GM13977 (cell line): ENCODE measurements around the gene GRK5.

Experiments
- DNase-seq: peaks from one replicate; pipeline ENCODE4 v3.0.0; 2012; ENCODE audit warnings: low spot score
- CTCF ChIP-seq: IDR thresholded peaks from 2 replicates; pipeline ENCODE4 v1.5.1; 2012; ENCODE audit warnings: mild to moderate bottlenecking, control low read depth; ENCODE audit not compliant: insufficient read depth; ENCODE audit errors: extremely low read depth, missing control alignments
- in situ Hi-C: fragments of 300-500 bp; cut with MboI; formaldehyde crosslinking; loops from one replicate; pipeline ENCODE4 v1.12.0; 2022; ENCODE audit warnings: low sequenced_read_pairs, low pct_unique_long_range_greater_than_20kb, mixed read lengths, inconsistent platforms; ENCODE audit not compliant: unreplicated experiment

GRK5 gene

GRCh38 chr10:119419931-119420330 is 212.6 kb downstream of the GRK5 start:
- TF ChIP-seq CTCF, result no peak
- no peak for DNase-seq
- in situ Hi-C loops, result loop anchor here (5.0 kb wide), 1 partner anchor 213 kb away; the partner anchor contains the start of gene GRK5

DNA sequence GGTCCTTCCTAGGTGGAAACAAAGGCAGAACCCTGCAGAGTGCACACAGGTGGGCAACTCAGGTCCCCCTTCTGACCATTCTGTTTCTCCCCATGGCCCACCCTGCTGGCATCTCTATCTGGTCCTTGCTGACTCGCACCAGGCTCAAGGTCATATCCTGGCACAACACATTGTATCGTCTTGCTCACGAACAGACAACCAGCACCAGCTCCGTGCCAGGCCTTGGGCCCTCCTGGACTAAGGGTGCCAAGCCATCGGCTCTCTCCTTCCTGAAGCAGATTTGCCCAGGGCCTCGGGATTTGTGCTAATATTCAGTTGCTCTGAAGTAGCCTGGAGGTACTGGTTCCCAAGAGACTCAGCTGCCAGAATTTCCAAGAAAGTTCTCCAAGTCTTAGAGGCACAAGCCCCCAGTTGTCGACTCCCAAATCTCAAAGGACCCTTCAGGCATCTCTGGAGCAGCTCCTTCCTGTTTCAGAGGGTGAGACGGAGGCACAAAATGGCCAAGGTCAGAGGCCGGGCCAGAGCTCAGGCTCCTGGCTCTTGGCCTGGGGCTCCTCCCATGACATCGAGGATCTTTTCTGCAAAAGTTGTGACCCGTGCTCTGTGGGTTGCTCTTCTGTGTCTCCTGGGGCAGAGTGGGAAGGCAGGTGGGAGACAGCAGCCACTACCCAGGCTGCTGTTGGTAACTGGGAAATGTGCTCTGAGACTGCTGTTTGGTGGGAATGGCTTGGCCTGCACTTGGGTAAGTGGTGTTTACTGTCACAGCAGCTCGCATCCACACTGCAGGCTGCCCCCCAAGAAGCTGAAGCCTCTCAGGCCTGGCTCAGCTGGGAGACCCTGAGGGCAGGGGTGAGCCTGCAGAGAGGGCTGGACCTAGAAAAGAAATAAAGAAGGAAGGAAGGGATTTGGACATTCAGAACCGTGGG is 213.8 kb downstream of the GRK5 start:
- no peak for TF ChIP-seq CTCF
- in situ Hi-C loops, result no loop called here
- DNase-seq, result no peak

DNA sequence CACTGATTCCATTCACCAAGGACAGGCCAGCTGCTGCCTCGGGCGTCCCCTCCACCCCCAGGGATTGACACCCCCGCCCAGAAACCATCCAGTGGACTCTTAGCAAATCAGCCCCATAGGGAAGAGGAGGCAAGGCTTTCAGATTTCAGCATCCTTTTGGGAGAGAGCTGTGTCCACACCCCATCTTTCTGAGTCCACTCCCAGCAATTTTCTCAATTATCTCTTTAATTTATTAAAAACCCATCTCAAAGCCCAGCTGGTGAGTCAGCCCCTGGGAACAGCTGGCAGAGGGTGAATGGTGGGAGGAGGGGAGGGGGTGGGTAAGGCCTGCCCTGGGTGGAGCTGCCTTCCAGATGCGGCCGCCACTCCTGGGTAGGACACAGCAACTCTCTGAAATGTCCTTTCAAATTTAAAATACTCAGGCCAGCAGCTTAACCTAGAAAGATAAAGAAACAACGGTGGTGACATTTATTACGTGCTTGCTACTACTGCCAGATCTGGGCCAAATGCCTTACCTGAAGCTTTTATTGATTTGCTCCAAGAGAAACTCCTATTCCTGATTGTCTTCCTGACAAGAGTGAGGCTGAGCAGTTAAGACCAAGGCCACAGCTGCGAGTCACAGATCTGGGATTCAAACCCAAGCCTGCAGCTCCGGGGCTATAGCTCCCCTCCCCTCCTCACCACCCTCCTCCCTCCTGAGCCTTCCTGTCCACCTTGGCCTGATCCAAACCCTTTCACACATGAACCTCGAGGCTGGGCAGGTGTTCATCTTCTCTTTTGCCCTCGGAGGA is 214.7 kb downstream of the GRK5 start:
- in situ Hi-C loops, result no loop called here
- TF ChIP-seq CTCF, result no peak
- no peak for DNase-seq

GRCh38 chr10:119422682-119423509 is 215.5 kb downstream of the GRK5 start:
- no peak for TF ChIP-seq CTCF
- in situ Hi-C loops, result no loop called here
- no peak for DNase-seq

DNA sequence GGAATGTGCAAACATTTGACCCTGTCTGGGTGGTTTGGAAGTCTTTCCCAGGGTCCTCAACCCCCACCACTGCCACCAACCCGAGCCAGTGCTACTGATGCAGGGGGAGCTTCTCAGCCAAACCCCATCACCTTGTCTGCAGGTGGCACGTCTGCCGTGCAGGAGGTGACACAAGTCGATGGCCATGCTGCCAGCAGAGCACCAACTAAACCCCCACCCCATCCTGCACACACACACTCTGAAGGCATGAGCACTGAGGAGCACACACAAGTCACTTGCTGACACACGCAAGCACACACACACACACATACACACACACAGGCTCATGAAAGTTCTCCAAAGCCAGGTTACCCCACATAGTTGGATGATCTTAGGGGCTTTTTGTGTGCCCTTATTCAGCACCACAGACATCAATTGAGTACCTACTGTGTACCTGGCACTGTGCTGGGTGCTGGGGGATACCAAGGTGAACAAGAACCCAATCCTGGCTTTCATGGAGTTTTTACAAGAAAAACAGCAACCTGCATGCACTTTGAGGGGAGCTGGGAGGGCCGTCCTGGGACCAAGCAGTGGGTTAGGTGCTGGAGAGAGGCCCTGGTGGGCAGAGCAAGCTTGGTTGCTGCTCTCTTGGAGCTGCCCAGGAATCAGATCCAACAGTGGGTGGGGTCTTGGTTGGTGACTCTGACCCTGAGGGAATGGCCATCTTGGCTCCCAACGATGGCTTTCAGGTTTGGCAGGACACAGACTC is 216.3 kb downstream of the GRK5 start:
- no peak for TF ChIP-seq CTCF
- no peak for DNase-seq
- in situ Hi-C loops, result no loop called here
